HG02759 (cell line): ENCODE results near the gene CCL14.
"Not testable (repeated sequence)": the region's sequence is repeated elsewhere in the genome, so short reads cannot be mapped to it uniquely, and the experiment has no call there.

Experiments used
- ATAC-seq: cut with Tn5 transposase; IDR thresholded peaks from one replicate; pipeline ENCODE4 v1.9.1; 2021; ENCODE audit warnings: mild to moderate bottlenecking, moderate library complexity; ENCODE audit not compliant: unreplicated experiment

The CCL14 gene

GRCh38 chr17:35986643-35987042, at the start of gene CCL14:
Gene CCL14, minus strand, starts transcription at chr17:35986729. Its CDS starts 80 bp downstream, at chr17:35986649.
- no peak for ATAC-seq

- no peak for ATAC-seq
Measured at GRCh38 chr17:36036235-36036634, 49.7 kb upstream of the CCL14 start.

GRCh38 chr17:36034127-36034526, 47.6 kb upstream of the CCL14 start:
- peak; percentile 47 for ATAC-seq

GRCh38 chr17:36030956-36031355, 44.4 kb upstream of the CCL14 start:
- ATAC-seq = no peak

- ATAC-seq = no peak
Measured at GRCh38 chr17:36027761-36028160, 41.2 kb upstream of the CCL14 start.

GRCh38 chr17:36024106-36024869, 37.8 kb upstream of the CCL14 start:
- ATAC-seq = no peak

- no peak for ATAC-seq
Measured at GRCh38 chr17:36019423-36019822, 32.9 kb upstream of the CCL14 start.

GRCh38 chr17:36017799-36018198, 31.3 kb upstream of the CCL14 start, which contains the start of gene CCL23:
Gene CCL23, minus strand, starts transcription at chr17:36017972. Its CDS starts 75 bp downstream, at chr17:36017897.
- no peak for ATAC-seq

- ATAC-seq = no peak
Measured at GRCh38 chr17:36016555-36016954, 30.0 kb upstream of the CCL14 start.

- ATAC-seq = not testable (repeated sequence)
Measured at GRCh38 chr17:36015895-36016294, 29.4 kb upstream of the CCL14 start.

GRCh38 chr17:36014946-36015345, 28.4 kb upstream of the CCL14 start:
- ATAC-seq = no peak

- no peak for ATAC-seq
Measured at GRCh38 chr17:36011201-36011600, 24.7 kb upstream of the CCL14 start.

- ATAC-seq = no peak
Measured at GRCh38 chr17:36008998-36009665, 22.6 kb upstream of the CCL14 start.

- ATAC-seq = no peak
Measured at GRCh38 chr17:36004594-36005108, 18.1 kb upstream of the CCL14 start.

- ATAC-seq = no peak
Measured at GRCh38 chr17:36002631-36003030, 16.1 kb upstream of the CCL14 start.

- no peak for ATAC-seq
Measured at GRCh38 chr17:36001862-36002603, 15.5 kb upstream of the CCL14 start.

GRCh38 chr17:36001110-36001771, 14.7 kb upstream of the CCL14 start, which contains the start of gene CCL15:
Gene CCL15, minus strand, starts transcription at chr17:36001553. Its CDS starts 61 bp downstream, at chr17:36001492.
- no peak for ATAC-seq

- no peak for ATAC-seq
Measured at GRCh38 chr17:36000732-36001109, 14.2 kb upstream of the CCL14 start.

GRCh38 chr17:35998756-35999155, 12.2 kb upstream of the CCL14 start:
- no peak for ATAC-seq

GRCh38 chr17:35998018-35998545, 11.6 kb upstream of the CCL14 start:
- ATAC-seq = no peak
